Gastrocnemius medialis (tissue), 4 donors: ENCODE measurements around the gene DIABLO. TPM values are rescaled to one million over a fixed set of nuclear protein-coding genes. Genes with fewer than 3 reads are reported as not detected.

Source experiments
- ATAC-seq, 2 donors: fragments of 150-250 bp; one replicate each; pipeline ENCODE4 v1.9.1; 2016
- DNase-seq, 2 donors: peaks; one replicate each; pipeline ENCODE4 v3.0.0-alpha.2; 2019
- H3K27ac ChIP-seq, 4 donors: fragments of 200-600 bp; sonication (generic); 1 replicate in 1 of 4; 2 replicates in 3 of 4; pipeline ENCODE4 v1.5.1; 2016 to 2018; ENCODE audit warnings: mild to moderate bottlenecking in 2 of 4, moderate library complexity in 1 of 4
- H3K27me3 ChIP-seq, 3 donors: fragments of 200-600 bp; sonication (generic) in 2 of 3; 1 replicate in 1 of 3; 2 replicates in 2 of 3; pipeline versions ENCODE4 v1.5.1 to v1.6.0; 2016 to 2019; ENCODE audit warnings: mild to moderate bottlenecking in 1 of 3, moderate library complexity in 1 of 3
- H3K36me3 ChIP-seq, 2 donors: fragments of 200-600 bp; sonication (generic) in 1 of 2; one replicate each; pipeline ENCODE4 v1.5.1; 2017 to 2018
- H3K4me1 ChIP-seq, 2 donors: fragments of 200-600 bp; sonication (generic) in 1 of 2; one replicate each; pipeline ENCODE4 v1.5.1; 2016 to 2017; ENCODE audit warnings: mild to moderate bottlenecking in 2 of 2
- H3K4me3 ChIP-seq, 4 donors: fragments of 200-600 bp; sonication (generic) in 3 of 4; 1 replicate in 1 of 4; 2 replicates in 3 of 4; pipeline ENCODE4 v1.5.1; 2016 to 2019; ENCODE audit warnings: mild to moderate bottlenecking in 2 of 4
- H3K9me3 ChIP-seq, 3 donors: fragments of 200-600 bp; sonication (generic) in 2 of 3; 1 replicate in 1 of 3; 2 replicates in 2 of 3; pipeline ENCODE4 v1.5.1; 2016 to 2019
- CTCF ChIP-seq, 5 experiments: fragments of 450-650 bp in 3 of 5; fragments of 200-600 bp in 2 of 5; sonication (generic) in 2 of 5; IDR thresholded peaks in 4 of 5; conservative IDR thresholded peaks in 1 of 5; 1 replicate in 4 of 5; 2 replicates in 1 of 5; pipeline ENCODE4 v1.5.1; 2016 to 2019; ENCODE audit warnings: antibody characterized with exemption in 5 of 5, mild to moderate bottlenecking in 3 of 5, moderate library complexity in 3 of 5
- POLR2A ChIP-seq, 2 donors: fragments of 450-650 bp; IDR thresholded peaks; one replicate each; pipeline ENCODE4 v1.6.1; 2017; ENCODE audit warnings: antibody characterized with exemption in 2 of 2, mild to moderate bottlenecking in 2 of 2, moderate library complexity in 2 of 2
- in situ Hi-C, 4 donors: fragments of 200-750 bp; cut with MboI; loops; one replicate each; pipeline versions ENCODE4 v1.15.0 to v1.8.0; 2017; ENCODE audit warnings: low sequenced_read_pairs in 4 of 4
- intact Hi-C: fragments of 100-400 bp; cut with DNase I; formaldehyde crosslinking; loops from one replicate; pipeline ENCODE4 v1.15.1; 2023; ENCODE audit warnings: low total_unique reads
- total RNA-seq, 4 donors: library from RNA; depleted of rRNA; stranded (reverse); fragments of >200 nt; gene quantifications; one replicate each; pipeline versions ENCODE4 v1.1.0 to v1.2.3, GENCODE V29; 2016

DIABLO gene
- total RNA-seq, 4 donors from 2014 or later, result 32.8 to 63.8 (median 44.5) TPM

DNA sequence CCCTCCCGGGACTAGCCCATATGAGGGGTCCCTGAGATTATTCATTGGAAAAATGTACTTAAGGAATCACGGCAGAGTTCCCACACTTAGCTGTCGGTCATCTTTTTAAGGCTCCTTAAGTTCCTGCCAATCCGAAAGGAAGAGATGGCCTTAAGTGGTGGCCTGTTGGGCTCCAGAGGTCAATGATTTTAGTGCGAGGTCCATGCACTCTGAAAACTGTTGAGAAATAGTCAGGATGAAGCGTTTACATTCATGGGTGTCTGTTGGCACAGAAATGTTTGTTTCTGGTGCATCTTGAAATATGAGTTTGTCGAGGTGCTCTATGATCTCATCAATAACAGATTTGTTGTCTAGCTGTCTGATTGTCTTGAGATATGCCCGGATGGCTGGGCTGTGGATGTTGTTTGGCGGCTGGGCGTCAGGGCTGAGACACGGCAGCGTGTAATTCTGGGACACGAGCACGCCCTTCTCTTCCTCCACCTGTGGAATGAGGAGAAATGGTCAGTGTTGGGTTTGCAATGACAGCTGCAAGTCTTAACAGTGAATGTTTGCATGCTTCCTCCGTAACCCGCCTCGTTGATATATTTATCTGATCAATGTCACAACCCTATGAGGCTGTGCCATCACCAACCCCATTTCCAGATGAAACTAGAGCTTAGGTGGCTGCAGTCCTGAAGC lies 53.5 kb downstream of the DIABLO start:
- ATAC-seq (no peak), DNase-seq (no peak)
- intact Hi-C loops, result no loop called here
- H3K27me3 ChIP-seq, result peaks cover 0 to 3% (median 0%) of the 10 kb centered on the region in 3 donors
- in situ Hi-C loops, result no loop called here
- no peak overlapping the region for H3K4me3 ChIP-seq
- H3K4me1 ChIP-seq, result no peaks in the 10 kb centered on the region
- H3K9me3 ChIP-seq, result no peaks in the 10 kb centered on the region
- TF ChIP-seq CTCF (IDR thresholded peaks at IDR 0.05 in 4 of 5, conservative IDR thresholded peaks at IDR 0.05 in 1 of 5) (no peak), POLR2A (IDR thresholded peaks at IDR 0.05) (no peak)
- H3K36me3 ChIP-seq, result no peaks in the 10 kb centered on the region
- no peak overlapping the region for H3K27ac ChIP-seq

GRCh38 chr12:122171399-122171798 lies 54.5 kb downstream of the DIABLO start:
- ATAC-seq, result no peak
- in situ Hi-C loops, result no loop called here
- no peaks in the 10 kb centered on the region for H3K36me3 ChIP-seq

GRCh38 chr12:122168492-122168891 lies 57.4 kb downstream of the DIABLO start:
- in situ Hi-C loops (no loop called here), intact Hi-C loops (no loop called here)
- Histone ChIP-seq H3K4me3 (no peak overlapping the region), H3K9me3 (no peaks in the 10 kb centered on the region), H3K4me1 (no peaks in the 10 kb centered on the region), H3K36me3 (no peaks in the 10 kb centered on the region), H3K27ac (no peak overlapping the region), H3K27me3 (peaks cover 0 to 3% (median 0%) of the 10 kb centered on the region in 3 donors)
- TF ChIP-seq POLR2A (IDR thresholded peaks at IDR 0.05), result no peak
- no peak for TF ChIP-seq CTCF (IDR thresholded peaks at IDR 0.05 in 4 of 5, conservative IDR thresholded peaks at IDR 0.05 in 1 of 5)
- ATAC-seq (no peak), DNase-seq (no peak)

More at GRCh38 chr12:122171399-122171798, 54.5 kb downstream of the DIABLO start:
- no peak for TF ChIP-seq POLR2A (IDR thresholded peaks at IDR 0.05)
- TF ChIP-seq CTCF (IDR thresholded peaks at IDR 0.05 in 4 of 5, conservative IDR thresholded peaks at IDR 0.05 in 1 of 5), result no peak
- no peak for DNase-seq
- Histone ChIP-seq H3K4me3 (no peak overlapping the region), H3K27ac (no peak overlapping the region), H3K27me3 (peaks cover 0 to 3% (median 0%) of the 10 kb centered on the region in 3 donors), H3K9me3 (no peaks in the 10 kb centered on the region), H3K4me1 (no peaks in the 10 kb centered on the region)
- intact Hi-C loops, result no loop called here

DNA sequence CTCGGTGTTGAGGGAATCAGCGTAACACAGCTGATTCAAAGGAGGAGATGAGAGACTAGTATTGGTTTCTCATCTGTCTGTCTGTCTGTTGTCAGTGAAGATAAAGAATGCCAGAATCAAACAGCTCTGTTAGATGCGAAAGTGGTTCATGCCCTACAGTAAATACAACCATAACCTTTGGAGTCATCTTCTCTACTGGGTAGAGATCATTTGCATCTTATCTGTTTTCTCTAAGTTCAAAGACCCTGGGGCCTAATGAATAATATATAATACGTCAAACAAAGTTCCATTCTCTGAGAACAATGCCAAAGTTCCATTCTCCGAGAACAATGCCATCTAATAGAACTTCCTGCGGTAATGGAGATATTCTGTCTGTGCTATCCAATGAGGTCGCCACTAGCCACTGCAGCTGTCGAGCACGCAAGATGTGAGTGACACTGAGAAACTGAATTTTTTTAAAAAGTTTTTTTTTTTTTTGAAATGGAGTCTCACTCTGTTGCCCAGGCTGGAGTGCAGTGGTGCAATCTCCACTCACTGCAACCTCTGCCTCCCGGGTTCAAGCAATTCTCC lies 58.4 kb downstream of the DIABLO start:
- ATAC-seq (no peak), DNase-seq (no peak)
- Histone ChIP-seq H3K36me3 (no peaks in the 10 kb centered on the region), H3K27ac (no peak overlapping the region), H3K9me3 (no peaks in the 10 kb centered on the region), H3K4me1 (no peaks in the 10 kb centered on the region), H3K27me3 (peaks cover 0 to 3% (median 0%) of the 10 kb centered on the region in 3 donors), H3K4me3 (no peak overlapping the region)
- in situ Hi-C loops (no loop called here), intact Hi-C loops (no loop called here)
- TF ChIP-seq CTCF (IDR thresholded peaks at IDR 0.05 in 4 of 5, conservative IDR thresholded peaks at IDR 0.05 in 1 of 5) (no peak), POLR2A (IDR thresholded peaks at IDR 0.05) (no peak)
